AG04449 (cell line): ENCODE measurements around the gene BCAS3.

Experiments used
- CTCF ChIA-PET: fragments of 350-600 bp; formaldehyde crosslinking; extraction: SDS; loops from one replicate; lab custom pipeline; 2021; ENCODE audit warnings: antibody characterized with exemption; lab: Yijun Ruan, JAX
- POLR2A ChIA-PET: fragments of 400-600, 350-600 bp; formaldehyde crosslinking; extraction: SDS; loops from one replicate; lab custom pipeline; 2020; ENCODE audit warnings: antibody characterized with exemption, inconsistent platforms; lab: Yijun Ruan, JAX
- DNase-seq: peaks from one replicate; pipeline ENCODE4 v3.0.0-alpha.2; 2010; ENCODE audit warnings: low read depth, low spot score
- H3K4me3 ChIP-seq: 2 replicates; pipeline ENCODE4 v1.5.1; 2011; ENCODE audit warnings: low read depth, mild to moderate bottlenecking, control low read depth, low read length
- CTCF ChIP-seq: IDR thresholded peaks from one replicate; pipeline ENCODE4 v1.5.1; 2011; ENCODE audit warnings: mild to moderate bottlenecking, moderate library complexity, low read length, control low read depth, inconsistent platforms; ENCODE audit not compliant: insufficient read depth; ENCODE audit errors: missing control alignments

The BCAS3 gene

GRCh38 chr17:61310590-61310989 is 632.9 kb downstream of the BCAS3 start:
- ChIA-PET POLR2A (interaction anchor here (1.0 kb wide), 1 partner anchor 11 kb away, joined by 3 read pairs; no protein-coding TSS in a partner anchor), CTCF (interaction anchor here (1.2 to 1.4 kb wide), 3 partner anchors 13 to 101 kb away, joined by 3 to 4 read pairs (median 3); no protein-coding TSS in a partner anchor)
- H3K4me3 ChIP-seq: no peak overlapping the region
- no peak for TF ChIP-seq CTCF
- DNase-seq: no peak

- DNase-seq: no peak
- H3K4me3 ChIP-seq: no peak overlapping the region
- no peak for TF ChIP-seq CTCF
- POLR2A ChIA-PET: no interaction called here
- CTCF ChIA-PET: interaction anchor here (1.4 kb wide), 1 partner anchor 13 kb away, joined by 5 read pairs; no protein-coding TSS in a partner anchor
Observed at GRCh38 chr17:61312406-61313295, 635.0 kb downstream of the BCAS3 start.

GRCh38 chr17:61313461-61314326 is 636.0 kb downstream of the BCAS3 start:
- POLR2A ChIA-PET: interaction anchor here (0.6 kb wide), 1 partner anchor 605 kb away, joined by 6 read pairs; no protein-coding TSS in a partner anchor

GRCh38 chr17:61314368-61315078 is 636.9 kb downstream of the BCAS3 start:
- ChIA-PET POLR2A (interaction anchor here (0.6 kb wide), 1 partner anchor 606 kb away, joined by 6 read pairs; no protein-coding TSS in a partner anchor), CTCF (interaction anchor here (0.9 to 1.4 kb wide), 4 partner anchors 9 to 24 kb away, joined by 3 to 7 read pairs (median 4); no protein-coding TSS in a partner anchor)
- no peak overlapping the region for H3K4me3 ChIP-seq
- TF ChIP-seq CTCF: no peak
- no peak for DNase-seq

More at GRCh38 chr17:61313461-61314326, 636.0 kb downstream of the BCAS3 start:
- no peak for DNase-seq
- CTCF ChIA-PET: interaction anchor here (0.9 to 1.4 kb wide), 4 partner anchors 10 to 24 kb away, joined by 3 to 7 read pairs (median 4); no protein-coding TSS in a partner anchor
- H3K4me3 ChIP-seq: no peak overlapping the region
- TF ChIP-seq CTCF: no peak

GRCh38 chr17:61316633-61317032 is 639.0 kb downstream of the BCAS3 start:
- ChIA-PET POLR2A (no interaction called here), CTCF (no interaction called here)
- no peak overlapping the region for H3K4me3 ChIP-seq
- no peak for TF ChIP-seq CTCF
- no peak for DNase-seq
